PC-9 (cell line): ENCODE measurements around the gene ATXN1. TPM values are rescaled to one million over a fixed set of nuclear protein-coding genes. Genes with fewer than 3 reads are reported as not detected.

Experiments used
- BruUV-seq: library from RNA; stranded (reverse); fragments of 400-500 nt; replicated peaks from 2 replicates; lab custom pipeline; 2021; lab: Mats Ljungman, UMichigan
- CTCF ChIA-PET: fragments of 300-600 bp; sonication (Branson Sonifier 250); formaldehyde crosslinking; loops from one replicate; lab custom pipeline; 2022; ENCODE audit warnings: antibody characterized with exemption; lab: Charles Lee
- POLR2A ChIA-PET: fragments of 300-600 bp; sonication (Branson Sonifier 250); formaldehyde crosslinking; loops from one replicate; lab custom pipeline; 2022; ENCODE audit warnings: antibody characterized with exemption; ENCODE audit not compliant: unreplicated experiment; lab: Charles Lee
- DNase-seq, 2 experiments: peaks; one replicate each; pipeline versions ENCODE4 v3.0.0 to v3.0.0-alpha.2; 2015 to 2022; ENCODE audit warnings: mixed read lengths in 1 of 2
- H2AFZ ChIP-seq: fragments of 200-600 bp; sonication (generic); 2 replicates; pipeline ENCODE4 v1.8.1; 2017; ENCODE audit warnings: antibody characterized with exemption
- H3F3A ChIP-seq: fragments of 200-600 bp; sonication (generic); 2 replicates; pipeline ENCODE4 v1.8.1; 2017; ENCODE audit warnings: antibody characterized with exemption, mild to moderate bottlenecking, low read depth; ENCODE audit not compliant: insufficient read depth
- H3K27ac ChIP-seq: fragments of 200-600 bp; sonication (generic); 2 replicates; pipeline ENCODE4 v1.6.1; 2016; ENCODE audit warnings: mixed run types
- H3K27me3 ChIP-seq: fragments of 200-600 bp; sonication (generic); 2 replicates; pipeline ENCODE4 v1.6.1; 2016; ENCODE audit warnings: low read depth, mixed run types; ENCODE audit not compliant: insufficient read depth
- H3K36me3 ChIP-seq: fragments of 200-600 bp; sonication (generic); 2 replicates; pipeline ENCODE4 v1.6.1; 2016; ENCODE audit warnings: low read depth, mixed run types
- H3K4me1 ChIP-seq: fragments of 200-600 bp; sonication (generic); replicated peaks from 2 replicates; pipeline ENCODE4 v1.6.1; 2016; ENCODE audit warnings: mixed run types; ENCODE audit not compliant: insufficient read depth
- H3K4me2 ChIP-seq: fragments of 200-600 bp; sonication (generic); 2 replicates; pipeline ENCODE4 v1.6.1; 2017; ENCODE audit warnings: mixed run types
- H3K4me3 ChIP-seq: fragments of 200-600 bp; sonication (generic); 2 replicates; pipeline ENCODE4 v1.6.1; 2016; ENCODE audit warnings: mixed run types
- H3K79me2 ChIP-seq: fragments of 200-600 bp; sonication (generic); 2 replicates; pipeline ENCODE4 v1.6.1; 2017; ENCODE audit warnings: low read depth, mixed run types
- H3K9me2 ChIP-seq: fragments of 200-600 bp; sonication (generic); 2 replicates; pipeline ENCODE4 v1.8.1; 2017; ENCODE audit warnings: mild to moderate bottlenecking; ENCODE audit not compliant: insufficient read depth
- H3K9me3 ChIP-seq: fragments of 200-600 bp; sonication (generic); 2 replicates; pipeline ENCODE4 v1.8.1; 2016; ENCODE audit warnings: low read depth; ENCODE audit not compliant: insufficient read depth
- H4K20me1 ChIP-seq: fragments of 200-600 bp; sonication (generic); 2 replicates; pipeline ENCODE4 v1.8.1; 2017; ENCODE audit not compliant: insufficient read depth
- EZH2 ChIP-seq: fragments of 200-600 bp; sonication (generic); IDR thresholded peaks from 2 replicates; pipeline ENCODE4 v1.8.0; 2017; ENCODE audit warnings: antibody characterized with exemption, low read depth
- intact Hi-C: fragments of 100-400 bp; cut with micrococcal nuclease; formaldehyde crosslinking; loops from one replicate; pipeline ENCODE4 v1.10.0; 2022; ENCODE audit not compliant: unreplicated experiment
- total RNA-seq: library from RNA; stranded (reverse); gene quantifications from 2 replicates; pipeline ENCODE4 v1.2.3, GENCODE V29; 2021
- TF ChIP-seq, protein P1 (sequence below): fragments of 200-600 bp; sonication (generic); conservative IDR thresholded peaks from 2 replicates; pipeline ENCODE4 v1.6.1; 2017; ENCODE audit warnings: mixed run types, antibody characterized with exemption, mild to moderate bottlenecking, moderate library complexity

The ATXN1 gene
- total RNA-seq, 1 experiment from 2014 or later, result 42.7 TPM

DNA sequence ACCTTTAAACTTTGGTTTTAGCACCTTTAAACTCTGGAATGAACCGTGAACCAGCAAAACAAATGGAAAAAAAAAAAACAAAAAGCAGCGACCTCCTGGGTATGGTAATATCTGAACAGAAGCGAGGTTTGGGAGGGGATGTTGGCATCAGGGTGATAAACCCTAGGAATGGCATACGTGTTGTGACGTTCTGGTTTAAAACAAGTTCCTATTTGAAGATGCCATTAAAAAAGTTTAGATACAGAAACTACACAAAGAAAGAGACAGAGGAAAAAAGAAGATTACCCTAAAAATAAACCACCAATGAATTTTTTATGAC, 60.4 kb downstream of the ATXN1 start:
- DNase-seq, result no peak
- H3K36me3 ChIP-seq, result no peaks in the 10 kb centered on the region
- no peaks in the 10 kb centered on the region for H3K9me3 ChIP-seq
- H3K79me2 ChIP-seq, result no peaks in the 10 kb centered on the region
- no peak overlapping the region for H3K4me3 ChIP-seq
- H3K4me1 ChIP-seq, result peaks cover 12% of the 10 kb centered on the region
- H3K27me3 ChIP-seq, result no peaks in the 10 kb centered on the region
- H2AFZ ChIP-seq, result no peak overlapping the region
- no peak overlapping the region for H3K4me2 ChIP-seq
- no peaks in the 10 kb centered on the region for H4K20me1 ChIP-seq
- TF ChIP-seq EZH2, result no peak
- TF ChIP-seq, protein P1, sequence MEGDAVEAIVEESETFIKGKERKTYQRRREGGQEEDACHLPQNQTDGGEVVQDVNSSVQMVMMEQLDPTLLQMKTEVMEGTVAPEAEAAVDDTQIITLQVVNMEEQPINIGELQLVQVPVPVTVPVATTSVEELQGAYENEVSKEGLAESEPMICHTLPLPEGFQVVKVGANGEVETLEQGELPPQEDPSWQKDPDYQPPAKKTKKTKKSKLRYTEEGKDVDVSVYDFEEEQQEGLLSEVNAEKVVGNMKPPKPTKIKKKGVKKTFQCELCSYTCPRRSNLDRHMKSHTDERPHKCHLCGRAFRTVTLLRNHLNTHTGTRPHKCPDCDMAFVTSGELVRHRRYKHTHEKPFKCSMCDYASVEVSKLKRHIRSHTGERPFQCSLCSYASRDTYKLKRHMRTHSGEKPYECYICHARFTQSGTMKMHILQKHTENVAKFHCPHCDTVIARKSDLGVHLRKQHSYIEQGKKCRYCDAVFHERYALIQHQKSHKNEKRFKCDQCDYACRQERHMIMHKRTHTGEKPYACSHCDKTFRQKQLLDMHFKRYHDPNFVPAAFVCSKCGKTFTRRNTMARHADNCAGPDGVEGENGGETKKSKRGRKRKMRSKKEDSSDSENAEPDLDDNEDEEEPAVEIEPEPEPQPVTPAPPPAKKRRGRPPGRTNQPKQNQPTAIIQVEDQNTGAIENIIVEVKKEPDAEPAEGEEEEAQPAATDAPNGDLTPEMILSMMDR, result no peak
- no peaks in the 10 kb centered on the region for H3F3A ChIP-seq
- no TSS peak for BruUV-seq
- no peaks in the 10 kb centered on the region for H3K9me2 ChIP-seq
- ChIA-PET CTCF (no interaction called here), POLR2A (no interaction called here)
- no peak overlapping the region for H3K27ac ChIP-seq
- intact Hi-C loops, result no loop called here

DNA sequence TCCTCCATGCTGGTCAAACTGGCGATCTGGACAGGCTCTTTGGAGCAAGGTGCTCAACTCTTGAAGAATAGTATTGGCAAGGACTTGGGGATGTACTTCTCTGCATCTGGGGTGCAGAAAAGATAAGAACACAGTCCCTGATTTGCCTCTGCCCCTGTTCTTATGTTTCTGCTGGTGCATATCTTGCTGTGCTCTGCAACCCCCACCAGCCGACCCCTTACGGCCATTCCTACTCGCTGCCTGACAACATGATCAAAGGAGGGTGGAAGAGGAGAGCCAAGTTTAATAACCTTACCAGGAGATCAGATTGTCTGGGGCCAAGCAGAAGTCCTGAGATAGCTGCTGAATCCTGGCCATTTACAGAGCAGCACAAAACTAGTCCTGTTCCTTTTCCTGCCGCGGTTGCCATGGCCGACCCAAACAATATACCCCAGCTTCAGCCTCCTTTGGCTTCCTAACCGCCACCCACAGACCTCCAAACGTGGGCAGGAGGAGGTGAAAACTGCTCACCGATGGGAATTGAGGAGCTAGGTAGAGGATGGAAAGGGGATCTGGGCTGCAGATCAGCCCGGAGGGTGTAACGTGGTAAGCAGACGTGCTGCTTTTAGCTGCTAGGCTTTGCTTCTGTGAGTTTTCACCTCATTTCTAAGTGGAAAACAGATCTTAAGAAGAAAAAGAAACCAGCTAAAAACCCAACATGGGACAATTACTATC, 60.9 kb downstream of the ATXN1 start:
- Histone ChIP-seq H3K4me3 (no peak overlapping the region), H3K4me2 (no peak overlapping the region), H3K9me2 (no peaks in the 10 kb centered on the region), H4K20me1 (no peaks in the 10 kb centered on the region), H3K79me2 (no peaks in the 10 kb centered on the region), H3F3A (no peaks in the 10 kb centered on the region), H3K9me3 (no peaks in the 10 kb centered on the region), H3K36me3 (no peaks in the 10 kb centered on the region), H3K27me3 (no peaks in the 10 kb centered on the region), H3K4me1 (peaks cover 12% of the 10 kb centered on the region), H2AFZ (no peak overlapping the region), H3K27ac (no peak overlapping the region)
- no peak for DNase-seq
- TF ChIP-seq, protein P1, result no peak
- no peak for TF ChIP-seq EZH2
- CTCF ChIA-PET, result no interaction called here
- intact Hi-C loops, result no loop called here
- POLR2A ChIA-PET, result no interaction called here
- BruUV-seq, result no TSS peak

DNA sequence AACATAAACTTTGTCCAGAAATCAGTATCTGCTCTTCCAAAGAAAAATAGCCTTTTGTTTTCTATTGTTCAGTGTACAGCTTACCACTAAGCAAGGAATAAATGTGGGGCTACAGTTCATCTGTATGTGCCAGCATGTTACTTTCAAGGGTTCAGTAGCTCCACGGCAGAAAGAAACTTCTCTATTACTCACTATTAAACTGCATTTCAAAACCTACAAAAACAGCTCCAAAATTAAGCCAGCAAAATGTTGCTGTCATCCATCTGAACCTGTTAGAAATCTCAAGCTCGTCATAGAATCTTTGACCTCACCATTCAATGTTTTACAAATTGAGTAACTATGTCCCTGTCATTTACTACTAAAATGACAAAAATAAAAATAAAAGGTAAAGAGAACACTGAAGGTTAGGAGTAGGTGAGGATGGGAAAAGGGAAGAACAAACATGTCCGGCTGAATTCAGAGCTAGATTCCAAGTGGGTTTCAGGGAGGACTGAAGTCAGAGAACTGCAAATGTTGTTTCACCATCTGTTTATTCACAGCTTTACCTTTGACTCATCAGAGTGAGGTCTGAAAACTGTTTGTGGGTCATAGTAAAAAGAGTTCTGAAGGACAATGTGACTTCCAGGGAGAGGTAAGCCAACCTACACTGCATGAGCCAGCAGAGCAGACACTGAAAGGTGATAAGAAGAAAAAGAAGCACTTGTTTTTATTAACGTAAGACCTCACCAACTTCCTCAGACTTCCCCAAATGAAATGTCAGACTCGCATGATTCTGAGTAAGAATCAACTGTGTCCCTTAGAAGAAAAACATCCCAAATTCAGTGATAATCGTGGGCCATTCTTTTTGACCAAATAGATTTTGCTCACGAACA, 62.0 kb downstream of the ATXN1 start:
- intact Hi-C loops, result no loop called here
- BruUV-seq, result no TSS peak
- H3K79me2 ChIP-seq, result no peaks in the 10 kb centered on the region
- no peaks in the 10 kb centered on the region for H4K20me1 ChIP-seq
- ChIA-PET CTCF (interaction anchor here (0.6 to 0.7 kb wide), 4 partner anchors 9 to 414 kb away, joined by 3 read pairs; no protein-coding TSS in a partner anchor), POLR2A (no interaction called here)
- H3K4me2 ChIP-seq, result peak overlapping the region; percentile 26; the same call in 1 of the 2 replicates
- no peak overlapping the region for H3K4me3 ChIP-seq
- H3K27ac ChIP-seq, result peak overlapping the region; percentile 1; the same call in 1 of the 2 replicates
- H3K27me3 ChIP-seq, result no peaks in the 10 kb centered on the region
- no peaks in the 10 kb centered on the region for H3F3A ChIP-seq
- peaks cover 12% of the 10 kb centered on the region for H3K4me1 ChIP-seq
- H3K36me3 ChIP-seq, result no peaks in the 10 kb centered on the region
- DNase-seq, result no peak
- H3K9me2 ChIP-seq, result no peaks in the 10 kb centered on the region
- no peak overlapping the region for H2AFZ ChIP-seq
- H3K9me3 ChIP-seq, result no peaks in the 10 kb centered on the region
- TF ChIP-seq, protein P1, result no peak
- TF ChIP-seq EZH2, result no peak
